ENCODE data around the gene PPRC1. TPM values are rescaled to one million over a fixed set of nuclear protein-coding genes. Genes with fewer than 3 reads are reported as not detected.

The PPRC1 gene
- total RNA-seq, 1 experiment from 2014 or later, result 10.8 TPM

DNA sequence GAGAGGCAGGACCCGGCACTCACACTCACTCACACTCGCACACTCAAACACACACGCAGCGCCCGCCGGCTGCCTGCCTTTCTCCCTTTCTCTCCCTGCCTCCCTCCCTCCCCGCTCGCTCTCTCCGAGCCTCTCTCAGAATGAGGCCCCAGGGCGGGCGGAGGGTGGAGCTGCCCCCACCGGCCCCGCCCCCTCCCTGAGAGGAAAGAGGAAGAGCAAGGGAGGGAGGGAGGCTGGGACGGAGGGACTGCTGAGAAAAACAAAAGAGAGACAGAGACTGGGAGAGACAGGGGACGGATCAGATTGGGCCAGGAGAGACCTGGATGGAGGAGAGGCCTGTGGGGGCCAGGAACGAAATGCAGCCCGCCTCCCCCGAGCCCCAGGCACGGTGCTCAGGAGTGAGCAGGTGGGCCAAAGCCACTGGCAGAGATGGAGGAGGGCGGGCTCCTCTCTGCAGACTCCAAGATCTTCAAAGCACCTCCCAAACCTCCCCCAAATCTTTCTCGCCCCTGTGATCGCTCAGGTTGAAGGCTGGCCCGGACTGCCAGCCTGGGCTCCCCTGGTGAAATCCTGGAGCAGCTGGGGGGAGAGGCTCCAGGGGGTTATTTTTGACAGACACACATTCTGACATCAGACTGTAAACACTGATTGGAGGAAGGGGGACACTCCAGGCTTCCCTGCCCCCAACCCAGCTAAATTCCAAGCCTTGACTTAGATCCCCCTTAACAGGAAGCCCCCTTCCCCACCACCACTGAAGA, 17.8 kb upstream of the PPRC1 start:
- in situ Hi-C loops (cut with HindIII; ENCODE audit: low pct_unique_long_range_greater_than_20kb, low sequenced_read_pairs), result no loop called here
- DNase-seq (ENCODE audit: low read depth, low spot score), result peak; percentile 80

GRCh38 chr10:102115775-102116174, 17.1 kb upstream of the PPRC1 start:
- in situ Hi-C loops (cut with HindIII; ENCODE audit: low pct_unique_long_range_greater_than_20kb, low sequenced_read_pairs), result no loop called here
- no peak for DNase-seq (ENCODE audit: low read depth, low spot score)

DNA sequence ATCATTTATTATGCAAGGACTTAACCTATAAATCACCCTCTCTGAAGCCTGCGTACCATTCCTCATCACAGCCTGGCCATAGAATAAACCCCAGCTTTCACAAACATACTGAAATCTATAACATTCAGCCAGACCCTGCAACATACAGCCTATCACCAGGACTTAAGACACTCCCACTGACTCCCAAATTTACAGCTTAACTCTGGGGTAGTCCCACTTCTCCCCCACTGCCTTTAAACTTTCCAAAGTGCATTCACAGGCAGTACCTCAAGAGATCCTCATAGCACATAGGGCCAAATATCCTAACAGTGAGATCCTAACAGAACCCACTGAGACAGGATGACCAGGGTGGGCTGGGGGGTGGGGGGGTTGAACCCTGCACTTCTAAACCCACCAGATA, 16.2 kb upstream of the PPRC1 start:
- DNase-seq (ENCODE audit: low read depth, low spot score), result no peak
- in situ Hi-C loops (cut with HindIII; ENCODE audit: low pct_unique_long_range_greater_than_20kb, low sequenced_read_pairs), result no loop called here

DNA sequence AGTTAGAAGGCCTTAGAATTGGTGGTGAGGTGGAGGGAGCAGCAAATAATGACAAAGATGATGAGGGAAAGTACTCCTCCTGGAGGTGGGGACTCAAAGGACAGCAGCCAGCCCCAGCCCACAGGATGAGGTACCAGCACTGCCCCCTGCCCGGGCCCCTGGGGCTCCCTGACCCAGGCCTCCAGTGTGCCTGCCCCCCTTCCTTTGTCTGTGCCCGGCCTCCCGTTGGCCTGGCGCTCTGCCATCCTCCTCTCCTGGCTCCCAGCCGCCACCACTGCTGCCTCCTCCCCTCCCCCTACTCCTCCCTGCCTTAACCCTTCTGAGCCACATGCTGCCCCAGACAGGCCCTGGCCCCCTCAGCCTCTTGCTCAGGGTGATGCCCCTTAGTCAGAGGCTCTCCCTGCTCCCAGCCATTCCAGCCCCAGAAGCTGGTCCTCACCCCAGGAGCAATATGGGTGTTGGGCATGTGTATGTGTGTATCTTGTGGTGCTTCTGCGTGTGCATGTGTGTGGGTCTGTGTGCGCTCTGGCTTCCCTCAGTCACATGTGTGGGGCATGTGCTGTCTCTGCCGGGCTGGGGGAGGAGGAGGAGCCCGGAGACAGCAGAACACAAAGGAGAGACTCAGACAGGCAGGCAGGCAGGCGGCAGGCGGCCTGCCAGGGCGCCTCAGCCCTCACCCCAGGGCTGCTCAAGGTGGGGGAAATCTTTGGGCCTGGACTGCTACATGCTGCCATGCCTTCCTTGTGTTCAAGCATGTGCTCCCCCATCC, 15.3 kb upstream of the PPRC1 start:
- in situ Hi-C loops (cut with HindIII; ENCODE audit: low pct_unique_long_range_greater_than_20kb, low sequenced_read_pairs), result no loop called here
- DNase-seq (ENCODE audit: low read depth, low spot score), result peak; percentile 86

DNA sequence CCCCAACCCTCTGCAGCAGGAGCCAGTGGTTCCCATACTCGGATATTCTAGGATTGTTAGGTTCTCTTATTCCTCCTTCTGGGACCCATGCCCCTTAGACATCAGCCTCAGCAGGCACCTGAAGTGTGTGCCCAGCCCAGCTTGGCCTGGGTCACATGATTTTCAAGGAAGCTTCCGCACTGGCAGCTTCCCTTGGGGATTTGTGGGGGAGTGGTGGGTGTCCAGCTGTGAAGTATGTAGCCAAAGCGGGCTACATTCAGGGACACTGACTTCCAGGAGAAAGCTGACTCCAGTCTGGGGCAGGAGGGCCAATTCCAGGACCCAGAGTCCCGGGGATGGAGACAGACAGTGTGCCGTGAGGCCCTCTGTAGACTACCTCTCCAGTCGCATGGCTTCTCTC, 14.0 kb upstream of the PPRC1 start:
- peak; percentile 49 for DNase-seq (ENCODE audit: low read depth, low spot score)
- in situ Hi-C loops (cut with HindIII; ENCODE audit: low pct_unique_long_range_greater_than_20kb, low sequenced_read_pairs), result no loop called here

- peak; percentile 74 for DNase-seq (ENCODE audit: low read depth, low spot score)
- in situ Hi-C loops (cut with HindIII; ENCODE audit: low pct_unique_long_range_greater_than_20kb, low sequenced_read_pairs), result no loop called here
These were observed 13.3 kb upstream of the PPRC1 start for GRCh38 chr10:102119417-102120141.

GRCh38 chr10:102120142-102120990, 12.5 kb upstream of the PPRC1 start, which contains the start of gene LDB1:
LDB1 (minus strand) TSS chr10:102120368; CDS start chr10:102120110, 258 bp downstream.
- DNase-seq (ENCODE audit: low read depth, low spot score), result peak; percentile 78
- in situ Hi-C loops (cut with HindIII; ENCODE audit: low pct_unique_long_range_greater_than_20kb, low sequenced_read_pairs), result no loop called here

- in situ Hi-C loops (cut with HindIII; ENCODE audit: low pct_unique_long_range_greater_than_20kb, low sequenced_read_pairs), result no loop called here
- no peak for DNase-seq (ENCODE audit: low read depth, low spot score)
These were observed 11.7 kb upstream of the PPRC1 start for GRCh38 chr10:102120991-102121738.

DNA sequence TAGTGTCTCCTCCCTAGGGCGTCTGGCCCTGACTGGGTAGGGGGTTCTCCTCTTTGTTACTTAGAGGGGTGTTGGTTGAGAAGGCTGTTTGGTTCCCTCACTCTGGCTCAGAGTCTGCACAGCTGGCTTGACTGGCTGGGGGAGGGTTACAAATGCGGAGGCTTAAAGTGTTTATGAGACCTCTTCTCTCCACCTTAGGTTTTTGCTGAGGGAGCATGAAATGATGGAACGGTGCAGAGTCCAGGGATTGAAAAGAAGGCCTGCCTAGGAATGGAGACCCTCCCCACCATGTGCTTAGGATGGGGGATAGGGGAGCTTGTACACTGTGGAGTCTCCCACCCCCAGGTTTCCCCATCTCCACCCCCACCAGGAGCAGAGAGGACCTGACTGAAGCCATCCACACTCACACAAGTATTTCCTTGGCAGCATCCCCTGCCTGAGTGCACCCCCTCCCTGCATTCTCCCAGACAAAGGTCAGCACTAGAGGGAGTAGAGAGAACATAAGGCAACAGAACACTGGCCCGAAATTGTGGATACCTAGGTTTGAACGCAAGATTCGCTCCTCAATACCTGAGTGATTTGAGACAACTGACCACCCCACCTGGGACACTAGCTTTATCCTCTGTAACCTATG, 11.0 kb upstream of the PPRC1 start:
- peak; percentile 17 for DNase-seq (ENCODE audit: low read depth, low spot score)
- in situ Hi-C loops (cut with HindIII; ENCODE audit: low pct_unique_long_range_greater_than_20kb, low sequenced_read_pairs), result no loop called here

GRCh38 chr10:102122450-102122849, 10.4 kb upstream of the PPRC1 start:
- in situ Hi-C loops (cut with HindIII; ENCODE audit: low pct_unique_long_range_greater_than_20kb, low sequenced_read_pairs), result no loop called here
- DNase-seq (ENCODE audit: low read depth, low spot score), result no peak

GRCh38 chr10:102123223-102123622, 9.6 kb upstream of the PPRC1 start:
- in situ Hi-C loops (cut with HindIII; ENCODE audit: low pct_unique_long_range_greater_than_20kb, low sequenced_read_pairs), result no loop called here
- no peak for DNase-seq (ENCODE audit: low read depth, low spot score)

- in situ Hi-C loops (cut with HindIII; ENCODE audit: low pct_unique_long_range_greater_than_20kb, low sequenced_read_pairs), result no loop called here
- no peak for DNase-seq (ENCODE audit: low read depth, low spot score)
These were observed 1.3 kb upstream of the PPRC1 start for GRCh38 chr10:102131286-102132170.

GRCh38 chr10:102132193-102132562, 662 bp upstream of the PPRC1 start:
- no peak for DNase-seq (ENCODE audit: low read depth, low spot score)
- in situ Hi-C loops (cut with HindIII; ENCODE audit: low pct_unique_long_range_greater_than_20kb, low sequenced_read_pairs), result no loop called here

GRCh38 chr10:102133373-102134195, 744 bp downstream of the PPRC1 start:
- in situ Hi-C loops (cut with HindIII; ENCODE audit: low pct_unique_long_range_greater_than_20kb, low sequenced_read_pairs), result no loop called here
- peak; percentile 76 for DNase-seq (ENCODE audit: low read depth, low spot score)

GRCh38 chr10:102134416-102134815, 1.6 kb downstream of the PPRC1 start:
- in situ Hi-C loops (cut with HindIII; ENCODE audit: low pct_unique_long_range_greater_than_20kb, low sequenced_read_pairs), result no loop called here
- DNase-seq (ENCODE audit: low read depth, low spot score), result no peak

Data from SK-MEL-5 (cell line).